GM12878 (cell line): ENCODE data around the gene PHF20. TPM values are rescaled to one million over a fixed set of nuclear protein-coding genes. Genes with fewer than 3 reads are reported as not detected.

Experiments used
- ATAC-seq: fragments of 200-7000 bp; cut with Tn5 transposase; 3 replicates; pipeline ENCODE4 v1.9.1; 2020; ENCODE audit warnings: mild to moderate bottlenecking, moderate library complexity
- BruUV-seq: library from RNA; stranded (reverse); fragments of 400-500 nt; replicated peaks from 2 replicates; lab custom pipeline; 2021; lab: Mats Ljungman, UMichigan
- CTCF ChIA-PET: fragments of 300-600 bp; sonication (Branson Sonifier 250); formaldehyde crosslinking; extraction: SDS; loops from one replicate; lab custom pipeline; 2021; ENCODE audit warnings: inconsistent platforms; lab: Yijun Ruan, JAX
- POLR2A ChIA-PET: fragments of 350-600 bp; formaldehyde crosslinking; extraction: SDS; loops from one replicate; lab custom pipeline; 2021; ENCODE audit warnings: inconsistent platforms; lab: Charles Lee
- RAD21 ChIA-PET: fragments of 300-600 bp; sonication (Branson Sonifier 250); formaldehyde crosslinking; loops from one replicate; lab custom pipeline; 2023; ENCODE audit warnings: antibody characterized with exemption; ENCODE audit not compliant: unreplicated experiment; lab: Charles Lee
- SMC1A ChIA-PET: fragments of 300-600 bp; sonication (Branson Sonifier 250); formaldehyde crosslinking; loops from one replicate; lab custom pipeline; 2023; ENCODE audit not compliant: unreplicated experiment, uncharacterized antibody; lab: Charles Lee
- DNase-seq: peaks from one replicate; pipeline ENCODE4 v3.0.0-alpha.2; 2011; ENCODE audit warnings: low read depth, low spot score
- FAIRE-seq: peaks from 3 replicates; lab custom pipeline; 2011; peaks lifted over from hg19 to GRCh38; lab: Jason Lieb, UNC
- H2AFZ ChIP-seq: 2 replicates; pipeline ENCODE4 v1.6.0; 2011; ENCODE audit warnings: low read depth, low read length, control low read depth; ENCODE audit not compliant: control insufficient read depth
- H3K27ac ChIP-seq: 2 replicates; pipeline ENCODE4 v1.5.1; 2011; ENCODE audit warnings: control low read depth; ENCODE audit not compliant: control insufficient read depth, insufficient read depth
- H3K27me3 ChIP-seq, 2 experiments: replicated peaks in 1 of 2; 2 replicates each; pipeline versions ENCODE4 v1.6.0 to v1.6.1; 2011; ENCODE audit warnings: low read length in 1 of 2; ENCODE audit not compliant: control insufficient read depth in 2 of 2, insufficient read depth in 2 of 2
- H3K36me3 ChIP-seq, 2 experiments: 2 replicates each; pipeline ENCODE4 v1.5.1; 2011; ENCODE audit warnings: low read length in 1 of 2; ENCODE audit not compliant: control insufficient read depth in 2 of 2, insufficient read depth in 2 of 2
- H3K4me1 ChIP-seq: 2 replicates; pipeline ENCODE4 v1.6.1; 2011; ENCODE audit warnings: mild to moderate bottlenecking, low read length, moderate library complexity, mixed read lengths; ENCODE audit not compliant: control insufficient read depth, insufficient read depth
- H3K4me2 ChIP-seq: 2 replicates; pipeline ENCODE4 v1.6.0; 2011; ENCODE audit warnings: control low read depth; ENCODE audit not compliant: control insufficient read depth, insufficient read depth
- H3K4me3 ChIP-seq: fragments of 200-600 bp; sonication (generic); 2 replicates; pipeline ENCODE4 v1.5.1; 2016
- H3K79me2 ChIP-seq: 2 replicates; pipeline ENCODE4 v1.6.0; 2011; ENCODE audit warnings: low read length; ENCODE audit not compliant: control insufficient read depth, insufficient read depth
- H3K9ac ChIP-seq: 2 replicates; pipeline ENCODE4 v1.8.0; 2011; ENCODE audit warnings: low read length, control low read depth, mixed read lengths; ENCODE audit not compliant: control insufficient read depth, insufficient read depth
- H3K9me3 ChIP-seq: replicated peaks from 3 replicates; pipeline ENCODE4 v1.5.1; 2011; ENCODE audit warnings: mild to moderate bottlenecking, low read length; ENCODE audit not compliant: control insufficient read depth, insufficient read depth
- H4K20me1 ChIP-seq: 2 replicates; pipeline ENCODE4 v1.6.0; 2011; ENCODE audit not compliant: control insufficient read depth, insufficient read depth
- ATF3 ChIP-seq: IDR thresholded peaks from 2 replicates; pipeline ENCODE4 v1.6.1; 2011; ENCODE audit warnings: low read depth, mild to moderate bottlenecking, low read length, moderate library complexity, borderline replicate concordance; ENCODE audit errors: extremely low read depth
- BHLHE40 ChIP-seq, 2 experiments: fragments of 450-650 bp in 1 of 2; IDR thresholded peaks; 2 replicates each; pipeline ENCODE4 v1.6.1; 2011 to 2017; ENCODE audit warnings: low read depth in 2 of 2, borderline replicate concordance in 1 of 2, improper control_type of control experiment in 1 of 2, low read length in 1 of 2, mild to moderate bottlenecking in 1 of 2
- BRCA1 ChIP-seq: IDR thresholded peaks from 2 replicates; pipeline ENCODE4 v1.6.1; 2011; ENCODE audit warnings: low read depth, low read length, improper control_type of control experiment
- CBX3 ChIP-seq: fragments of 200-600 bp; sonication (generic); IDR thresholded peaks from 2 replicates; pipeline ENCODE4 v1.6.1; 2016; ENCODE audit warnings: low read depth, borderline replicate concordance
- CHD1 ChIP-seq: IDR thresholded peaks from 2 replicates; pipeline ENCODE4 v1.6.1; 2012; ENCODE audit warnings: low read depth, low read length, improper control_type of control experiment
- CUX1 ChIP-seq: IDR thresholded peaks from 2 replicates; pipeline ENCODE4 v1.6.1; 2012; ENCODE audit warnings: improper control_type of control experiment, low read depth, low read length; ENCODE audit not compliant: insufficient replicate concordance
- ETV6 ChIP-seq, 2 experiments: fragments of 450-650 bp in 1 of 2; IDR thresholded peaks in 1 of 2; conservative IDR thresholded peaks in 1 of 2; 2 replicates each; pipeline ENCODE4 v1.6.1; 2014; ENCODE audit warnings: antibody characterized with exemption in 1 of 2, borderline replicate concordance in 1 of 2, low read depth in 1 of 2, mild to moderate bottlenecking in 1 of 2, moderate library complexity in 1 of 2
- NBN ChIP-seq: fragments of 450-650 bp; IDR thresholded peaks from 2 replicates; pipeline ENCODE4 v1.6.1; 2016
- RBBP5 ChIP-seq: fragments of 200-600 bp; sonication (generic); conservative IDR thresholded peaks from 2 replicates; pipeline ENCODE4 v1.6.1; 2016
- RELA ChIP-seq: fragments of 450-650 bp; IDR thresholded peaks from 2 replicates; pipeline ENCODE4 v1.8.0; 2014; ENCODE audit warnings: borderline replicate concordance; ENCODE audit not compliant: partially characterized antibody
- SIX5 ChIP-seq: IDR thresholded peaks from 2 replicates; pipeline ENCODE4 v1.6.1; 2011; ENCODE audit warnings: mild to moderate bottlenecking, low read depth, low read length, moderate library complexity; ENCODE audit not compliant: severe bottlenecking
- WRNIP1 ChIP-seq: IDR thresholded peaks from 2 replicates; pipeline ENCODE4 v1.6.1; 2011; ENCODE audit warnings: low read depth, low read length, improper control_type of control experiment, borderline replicate concordance
- WGBS: methylation state at CpG from one replicate; pipeline ENCODE4 v1.1.6; 2016; ENCODE audit warnings: low lambda C conversion rate; ENCODE audit not compliant: insufficient replicate concordance, insufficient coverage; ENCODE audit errors: missing lambda C conversion rate; 5-methylcytosine and 5-hydroxymethylcytosine counted together
- in situ Hi-C: fragments of 300-500 bp; cut with MboI; formaldehyde crosslinking; loops from 9 replicates; pipeline ENCODE4 v1.14.3; 2018; ENCODE audit warnings: mixed read lengths
- intact Hi-C: fragments of 100-400 bp; cut with micrococcal nuclease; formaldehyde crosslinking; loops from one replicate; pipeline ENCODE4 v1.14.2; 2022; ENCODE audit not compliant: unreplicated experiment
- polyA plus RNA-seq, 11 experiments: library from polyadenylated mRNA; depleted of rRNA in 4 of 11; unstranded in 6 of 11; stranded (reverse) in 5 of 11; fragments of >200 nt; fragmentation: Nextera tagmentation in 4 of 11; fragmentation: Illumina TruSeq in 1 of 11; extraction: Ambion mirVana in 4 of 11; extraction: Trizol in 1 of 11; gene quantifications; 1 replicate in 1 of 11; 2 replicates in 10 of 11; pipeline versions ENCODE4 v1.2.1 to v1.2.3, GENCODE V29; 2011 to 2016; ENCODE audit warnings: inconsistent platforms in 2 of 11, missing spikeins in 2 of 11, low read depth in 1 of 11
- total RNA-seq, 4 experiments: library from RNA; depleted of rRNA in 3 of 4; stranded (reverse); fragments of >200 nt in 3 of 4; fragmentation: Illumina TruSeq in 1 of 4; extraction: Trizol in 1 of 4; gene quantifications; 2 replicates each; pipeline versions ENCODE4 v1.2.1 to v1.2.3, GENCODE V29; 2013 to 2021

PHF20 gene
- total and polyA plus RNA-seq, 10 of the 15 experiments (the other 5 are each of a cell fraction or from before 2014, with no cell fraction given): 31.6 to 91.2 (median 46.8) TPM

GRCh38 chr20:35820715-35821114 lies 48.9 kb downstream of the PHF20 start:
- peaks cover 0 to 4% of the 10 kb centered on the region in 2 experiments; a peak in 2 of 4 replicates for H3K36me3 ChIP-seq
- ChIA-PET CTCF (no interaction called here), POLR2A (interaction anchor here (0.7 to 1.2 kb wide), 2 partner anchors 10 to 133 kb away, joined by 3 to 7 read pairs; partner anchors contain the start of gene SCAND1)

GRCh38 chr20:35821807-35822242 lies 50.0 kb downstream of the PHF20 start:
- Histone ChIP-seq H3K9ac (no peak overlapping the region), H4K20me1 (no peaks in the 10 kb centered on the region), H3K36me3 (peaks cover 0 to 3% of the 10 kb centered on the region in 2 experiments; a peak in 2 of 4 replicates), H2AFZ (no peak overlapping the region), H3K27me3 (no peaks in the 10 kb centered on the region), H3K4me3 (no peak overlapping the region), H3K27ac (no peak overlapping the region), H3K4me1 (peaks cover 14% of the 10 kb centered on the region; the same call in 1 of the 2 replicates), H3K79me2 (peaks cover 2% of the 10 kb centered on the region), H3K9me3 (no peaks in the 10 kb centered on the region), H3K4me2 (no peak overlapping the region)
- ChIA-PET RAD21 (interaction anchor here (0.6 kb wide), 1 partner anchor 303 kb away, joined by 3 read pairs; no protein-coding TSS in a partner anchor), SMC1A (interaction anchor here (0.7 kb wide), 2 partner anchors 36 to 86 kb away, joined by 3 read pairs; no protein-coding TSS in a partner anchor), CTCF (interaction anchor here (1.0 kb wide), 1 partner anchor 360 kb away, joined by 3 read pairs; no protein-coding TSS in a partner anchor), POLR2A (interaction anchor here (0.7 to 1.1 kb wide), 2 partner anchors 133 to 1251 kb away, joined by 3 read pairs; partner anchors contain the start of gene SCAND1)
- WGBS: 90% methylated on average over 8 of the region's 8 CpGs
- intact Hi-C loops: no loop called here
- ATAC-seq (no peak), FAIRE-seq (no peak), DNase-seq (no peak)
- in situ Hi-C loops: no loop called here
- TSS peak; percentile 55 for BruUV-seq
- TF ChIP-seq RELA: no peak
- TF ChIP-seq CUX1: no peak
- no peak for TF ChIP-seq NBN
- no peak for TF ChIP-seq RBBP5
- TF ChIP-seq CBX3: no peak

More at GRCh38 chr20:35820715-35821114, 48.9 kb downstream of the PHF20 start:
- in situ Hi-C loops: no loop called here
- SMC1A ChIA-PET: interaction anchor here (0.7 kb wide), 1 partner anchor 123 kb away, joined by 5 read pairs; no protein-coding TSS in a partner anchor
- WGBS: 100% methylated on average over 2 of the region's 2 CpGs
- Histone ChIP-seq H3K27me3 (no peaks in the 10 kb centered on the region), H3K4me3 (no peak overlapping the region), H3K9ac (no peak overlapping the region), H3K79me2 (peaks cover 2% of the 10 kb centered on the region), H4K20me1 (no peaks in the 10 kb centered on the region), H3K27ac (no peak overlapping the region), H2AFZ (no peak overlapping the region), H3K4me1 (peaks cover 14% of the 10 kb centered on the region; the same call in 1 of the 2 replicates), H3K9me3 (no peaks in the 10 kb centered on the region), H3K4me2 (no peak overlapping the region)
- RAD21 ChIA-PET: no interaction called here
- BruUV-seq: no TSS peak
- ATAC-seq (no peak), DNase-seq (no peak), FAIRE-seq (no peak)
- TF ChIP-seq ATF3 (no peak), CHD1 (no peak), WRNIP1 (no peak), ETV6 (conservative IDR thresholded peaks at IDR 0.05 in 1 of 2, IDR thresholded peaks at IDR 0.05 in 1 of 2; ENCODE audit: borderline replicate concordance in 1 of 2, low read depth in 1 of 2) (no peak), BHLHE40 (IDR thresholded peaks at IDR 0.05; ENCODE audit: borderline replicate concordance in 1 of 2, low read depth in 2 of 2, low read length in 1 of 2) (no peak), SIX5 (no peak), BRCA1 (no peak)
- intact Hi-C loops: no loop called here
